Measurements from ENCODE around the gene PDGFB.
A peak's percentile ranks its signal among the peaks of the same experiment; 100 is the strongest.
"Not testable (repeated sequence)": the region's sequence is repeated elsewhere in the genome, so short reads cannot be mapped to it uniquely, and the experiment has no call there.

The PDGFB gene

GRCh38 chr22:39220450-39220849 lies 24.3 kb downstream of the PDGFB start:
- Histone ChIP-seq H3K4me1 (no peaks in the 10 kb centered on the region), H3K27ac (no peak overlapping the region), H3K36me3 (peaks cover 0 to 14% (median 0%) of the 10 kb centered on the region in 3 donors), H3K9me3 (no peaks in the 10 kb centered on the region), H3K4me3 (no peak overlapping the region), H3K27me3 (peaks cover 0 to 27% of the 10 kb centered on the region in 2 donors)
- no peak for TF ChIP-seq CTCF (IDR thresholded peaks at IDR 0.05)
- peak in 1 of 2 donors; percentile 11 for DNase-seq
- intact Hi-C loops (cut with DNase I; ENCODE audit: low total_unique reads), result no loop called here

- no peak overlapping the region for H3K4me3 ChIP-seq
- peak; percentile 5 to 27 for DNase-seq
- H3K36me3 ChIP-seq, result peaks cover 0 to 4% (median 0%) of the 10 kb centered on the region in 3 donors
- no peak for TF ChIP-seq CTCF (IDR thresholded peaks at IDR 0.05)
- no peaks in the 10 kb centered on the region for H3K4me1 ChIP-seq
- H3K9me3 ChIP-seq, result no peaks in the 10 kb centered on the region
- H3K27ac ChIP-seq, result no peak overlapping the region
- H3K27me3 ChIP-seq, result peaks cover 0 to 31% of the 10 kb centered on the region in 2 donors
- intact Hi-C loops (cut with DNase I; ENCODE audit: low total_unique reads), result no loop called here
Observed at GRCh38 chr22:39219071-39220039, 25.4 kb downstream of the PDGFB start.

DNA sequence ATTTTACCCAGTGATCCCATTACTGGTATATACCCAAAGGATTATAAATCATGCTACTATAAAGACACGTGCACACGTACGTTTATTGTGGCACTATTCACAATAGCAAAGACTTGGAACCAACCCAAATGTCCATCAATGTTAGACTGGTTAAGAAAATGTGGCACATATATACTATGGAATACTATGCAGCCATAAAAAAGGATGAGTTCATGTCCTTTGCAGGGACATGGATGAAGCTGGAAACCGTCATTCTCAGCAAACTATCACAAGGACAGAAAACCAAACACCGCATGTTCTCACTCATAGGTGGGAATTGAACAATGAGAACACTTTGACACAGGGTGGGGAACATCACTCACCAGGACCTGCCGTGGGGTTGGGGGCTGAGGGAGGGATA lies 26.4 kb downstream of the PDGFB start:
- H3K4me1 ChIP-seq; intact Hi-C loops (cut with DNase I; ENCODE audit: low total_unique reads); H3K27ac ChIP-seq; H3K4me3 ChIP-seq; H3K36me3 ChIP-seq; DNase-seq; H3K9me3 ChIP-seq: not testable (repeated sequence)
- peaks cover 0 to 40% of the 10 kb centered on the region in 2 donors for H3K27me3 ChIP-seq

GRCh38 chr22:39216143-39216490 lies 28.7 kb downstream of the PDGFB start:
- H3K9me3 ChIP-seq, result no peaks in the 10 kb centered on the region
- peak in 1 of 2 donors; percentile 47 for DNase-seq
- H3K27me3 ChIP-seq, result peaks cover 0 to 25% of the 10 kb centered on the region in 2 donors
- no peaks in the 10 kb centered on the region for H3K36me3 ChIP-seq
- H3K27ac ChIP-seq, result no peak overlapping the region
- intact Hi-C loops (cut with DNase I; ENCODE audit: low total_unique reads), result no loop called here
- no peak overlapping the region for H3K4me3 ChIP-seq
- no peak for TF ChIP-seq CTCF (IDR thresholded peaks at IDR 0.05)
- no peaks in the 10 kb centered on the region for H3K4me1 ChIP-seq

DNA sequence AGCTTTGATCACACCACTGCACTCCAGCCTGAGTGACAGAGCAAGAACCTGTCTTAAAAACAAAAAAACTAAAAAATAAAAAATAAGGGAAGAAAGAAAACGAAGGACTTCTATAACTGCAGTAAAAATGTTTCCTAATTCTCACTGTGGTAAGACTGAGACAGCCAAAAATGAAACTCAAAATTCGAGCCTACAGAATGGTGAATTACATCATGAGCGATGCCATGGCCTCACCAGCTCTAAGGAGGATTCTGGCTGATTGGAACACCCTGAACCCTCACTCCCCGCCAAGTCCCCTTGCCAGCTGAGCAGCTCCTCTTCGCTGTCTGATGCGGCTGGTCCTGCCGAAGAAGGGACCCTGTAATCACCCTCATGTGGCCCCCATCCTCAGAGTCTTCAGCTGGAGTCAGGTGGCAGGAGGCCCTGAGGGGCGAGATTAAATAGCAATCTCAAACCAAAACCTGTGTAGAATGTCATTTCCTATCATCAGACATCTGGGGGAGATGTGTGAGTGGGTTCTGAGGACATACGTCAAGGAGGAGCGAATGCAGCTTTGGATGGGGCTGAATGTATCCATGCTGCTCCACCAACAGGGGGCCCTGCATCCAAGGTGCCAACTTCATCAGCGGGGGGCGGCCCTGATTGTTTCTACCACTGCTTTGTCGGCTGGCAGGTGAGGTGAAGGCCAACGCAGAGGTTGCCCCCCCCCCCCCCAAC lies 29.2 kb downstream of the PDGFB start:
- TF ChIP-seq CTCF (IDR thresholded peaks at IDR 0.05), result no peak
- Histone ChIP-seq H3K27me3 (peaks cover 0 to 25% of the 10 kb centered on the region in 2 donors), H3K9me3 (no peaks in the 10 kb centered on the region), H3K36me3 (no peaks in the 10 kb centered on the region), H3K4me3 (no peak overlapping the region), H3K27ac (no peak overlapping the region), H3K4me1 (no peaks in the 10 kb centered on the region)
- intact Hi-C loops (cut with DNase I; ENCODE audit: low total_unique reads), result no loop called here
- peak in 1 of 2 donors; percentile 17 for DNase-seq

GRCh38 chr22:39215070-39215396 lies 29.7 kb downstream of the PDGFB start:
- Histone ChIP-seq H3K9me3 (no peaks in the 10 kb centered on the region), H3K4me3 (no peak overlapping the region), H3K36me3 (no peaks in the 10 kb centered on the region), H3K4me1 (no peaks in the 10 kb centered on the region), H3K27me3 (peaks cover 0 to 25% of the 10 kb centered on the region in 2 donors), H3K27ac (no peak overlapping the region)
- intact Hi-C loops (cut with DNase I; ENCODE audit: low total_unique reads), result no loop called here
- DNase-seq, result peak in 1 of 2 donors; percentile 13
- no peak for TF ChIP-seq CTCF (IDR thresholded peaks at IDR 0.05)

Data from tibial artery (tissue), 4 donors.